ENCODE results near the gene P2RY8. TPM values are rescaled to one million over a fixed set of nuclear protein-coding genes. Genes with fewer than 3 reads are reported as not detected.

P2RY8 gene
- total and polyA plus RNA-seq, 2 of the 4 experiments (the other 2 are of a cell fraction), result not detected

DNA sequence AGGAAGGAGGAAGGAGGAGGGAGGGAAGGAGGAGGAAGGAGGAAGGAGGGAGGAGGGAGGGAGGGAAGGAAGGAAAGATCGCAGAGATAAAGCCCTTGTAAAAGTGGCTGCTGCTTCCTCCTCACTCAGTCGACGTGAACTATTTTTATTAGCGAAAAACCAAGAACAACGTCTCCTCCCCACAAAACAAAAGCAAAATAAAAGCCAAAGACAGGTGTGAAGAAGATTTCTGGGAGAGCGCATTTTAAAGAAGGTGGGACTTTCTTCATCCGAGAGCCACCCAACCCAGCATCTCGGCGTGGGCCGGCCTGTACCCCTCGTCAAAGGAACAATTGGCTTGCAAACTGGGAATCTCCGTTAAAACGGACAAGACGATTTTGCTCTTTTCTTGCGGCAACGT is 43.6 kb downstream of the P2RY8 start:
- H3K9me3 ChIP-seq (ENCODE audit: control insufficient read depth, insufficient read depth, low read length), result peaks cover 6% of the 10 kb centered on the region; the same call in 1 of the 2 replicates
- H3K36me3 ChIP-seq (ENCODE audit: control insufficient read depth, insufficient read depth, low read length), result no peaks in the 10 kb centered on the region
- H2BK20ac ChIP-seq (ENCODE audit: low read depth, low read length), result no peak overlapping the region
- intact Hi-C loops (cut with micrococcal nuclease) (no loop called here), in situ Hi-C loops (cut with MboI; ENCODE audit: low sequenced_read_pairs) (no loop called here), dilution Hi-C loops (cut with HindIII; ENCODE audit: low sequenced_read_pairs, unreplicated experiment) (no loop called here)
- H2BK15ac ChIP-seq (ENCODE audit: low read depth, low read length), result no peak overlapping the region
- H3K18ac ChIP-seq (ENCODE audit: low read depth, low read length), result no peak overlapping the region
- H3K4me2 ChIP-seq (ENCODE audit: low read depth, low read length), result no peak overlapping the region
- no peak overlapping the region for H2BK120ac ChIP-seq (ENCODE audit: low read depth, low read length)
- H3K27me3 ChIP-seq (ENCODE audit: control insufficient read depth, insufficient read depth, low read length), result no peaks in the 10 kb centered on the region
- TF ChIP-seq MXI1 (IDR thresholded peaks at IDR 0.05; ENCODE audit: borderline replicate concordance, low read depth, low read length), result no peak
- TF ChIP-seq, protein P1, sequence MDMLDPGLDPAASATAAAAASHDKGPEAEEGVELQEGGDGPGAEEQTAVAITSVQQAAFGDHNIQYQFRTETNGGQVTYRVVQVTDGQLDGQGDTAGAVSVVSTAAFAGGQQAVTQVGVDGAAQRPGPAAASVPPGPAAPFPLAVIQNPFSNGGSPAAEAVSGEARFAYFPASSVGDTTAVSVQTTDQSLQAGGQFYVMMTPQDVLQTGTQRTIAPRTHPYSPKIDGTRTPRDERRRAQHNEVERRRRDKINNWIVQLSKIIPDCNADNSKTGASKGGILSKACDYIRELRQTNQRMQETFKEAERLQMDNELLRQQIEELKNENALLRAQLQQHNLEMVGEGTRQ (IDR thresholded peaks at IDR 0.05; ENCODE audit: low read depth, low read length), result no peak
- TF ChIP-seq, protein P2, sequence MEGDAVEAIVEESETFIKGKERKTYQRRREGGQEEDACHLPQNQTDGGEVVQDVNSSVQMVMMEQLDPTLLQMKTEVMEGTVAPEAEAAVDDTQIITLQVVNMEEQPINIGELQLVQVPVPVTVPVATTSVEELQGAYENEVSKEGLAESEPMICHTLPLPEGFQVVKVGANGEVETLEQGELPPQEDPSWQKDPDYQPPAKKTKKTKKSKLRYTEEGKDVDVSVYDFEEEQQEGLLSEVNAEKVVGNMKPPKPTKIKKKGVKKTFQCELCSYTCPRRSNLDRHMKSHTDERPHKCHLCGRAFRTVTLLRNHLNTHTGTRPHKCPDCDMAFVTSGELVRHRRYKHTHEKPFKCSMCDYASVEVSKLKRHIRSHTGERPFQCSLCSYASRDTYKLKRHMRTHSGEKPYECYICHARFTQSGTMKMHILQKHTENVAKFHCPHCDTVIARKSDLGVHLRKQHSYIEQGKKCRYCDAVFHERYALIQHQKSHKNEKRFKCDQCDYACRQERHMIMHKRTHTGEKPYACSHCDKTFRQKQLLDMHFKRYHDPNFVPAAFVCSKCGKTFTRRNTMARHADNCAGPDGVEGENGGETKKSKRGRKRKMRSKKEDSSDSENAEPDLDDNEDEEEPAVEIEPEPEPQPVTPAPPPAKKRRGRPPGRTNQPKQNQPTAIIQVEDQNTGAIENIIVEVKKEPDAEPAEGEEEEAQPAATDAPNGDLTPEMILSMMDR (conservative IDR thresholded peaks at IDR 0.05; ENCODE audit: low read depth, low read length), result no peak
- TF ChIP-seq RCOR1 (IDR thresholded peaks at IDR 0.05; ENCODE audit: insufficient replicate concordance, low read length), result no peak
- no peak for TF ChIP-seq BHLHE40 (IDR thresholded peaks at IDR 0.05; ENCODE audit: low read depth, low read length)
- no peak for TF ChIP-seq NFE2L2 (IDR thresholded peaks at IDR 0.05; ENCODE audit: low read depth, low read length)
- TF ChIP-seq RAD21 (IDR thresholded peaks at IDR 0.05; ENCODE audit: low read length), result no peak
- TF ChIP-seq MAZ (IDR thresholded peaks at IDR 0.05; ENCODE audit: borderline replicate concordance, low read depth, low read length), result no peak
- no peak overlapping the region for H3K27ac ChIP-seq (ENCODE audit: insufficient read depth, low read length)
- no peak overlapping the region for H4K8ac ChIP-seq (ENCODE audit: low read depth in 2 of 2, low read length in 2 of 2)
- DNase-seq (no peak), ATAC-seq (ENCODE audit: low read depth) (no peak)
- POLR2A ChIA-PET (ENCODE audit: unreplicated experiment), result no interaction called here
- no peaks in the 10 kb centered on the region for H3K9me1 ChIP-seq (ENCODE audit: insufficient read depth, low read length)
- H4K20me1 ChIP-seq (ENCODE audit: insufficient read depth, low read length), result no peaks in the 10 kb centered on the region
- no TSS peak for BruUV-seq (replicated peaks)
- no peak overlapping the region for H2AK5ac ChIP-seq (ENCODE audit: low read depth, low read length)
- H2AFZ ChIP-seq (replicated peaks; ENCODE audit: low read length, poor library complexity), result peak overlapping the region; percentile 51
- no peak overlapping the region for H3K56ac ChIP-seq (ENCODE audit: extremely low read depth, insufficient read depth, low read length)
- H3K14ac ChIP-seq (replicated peaks; ENCODE audit: low read depth, low read length), result no peak overlapping the region
- no peak overlapping the region for H4K91ac ChIP-seq (ENCODE audit: insufficient read depth, low read depth, low read length)
- no peak overlapping the region for H3K9ac ChIP-seq (ENCODE audit: low read depth, low read length)
- H3K79me1 ChIP-seq (ENCODE audit: low read depth in 1 of 2, low read length in 2 of 2), result no peaks in the 10 kb centered on the region
- H3K4me1 ChIP-seq (ENCODE audit: control insufficient read depth, insufficient read depth, low read length), result no peaks in the 10 kb centered on the region
- no peak overlapping the region for H2BK5ac ChIP-seq (ENCODE audit: low read depth, low read length, poor library complexity, severe bottlenecking)
- no peak overlapping the region for H3K23ac ChIP-seq (ENCODE audit: low read depth, low read length)
- CTCF ChIA-PET, result no interaction called here
- H4K5ac ChIP-seq (ENCODE audit: low read depth, low read length), result no peak overlapping the region
- WGBS, 2 experiments (ENCODE audit: extremely low coverage in 2 of 2, insufficient read length in 1 of 2), result 0% methylated on average over 2 of the region's 16 CpGs; no CpG with 5 or more reads in 1 of the 2 experiments
- H3K4ac ChIP-seq (ENCODE audit: low read depth, low read length), result no peak overlapping the region
- no peak overlapping the region for H3K4me3 ChIP-seq (ENCODE audit: insufficient read depth, low read depth, low read length)
- no peak overlapping the region for H2AK9ac ChIP-seq (replicated peaks; ENCODE audit: low read depth, low read length, poor library complexity)
